ENCODE results near the gene LRMDA.
"Not testable (repeated sequence)": the region's sequence is repeated elsewhere in the genome, so short reads cannot be mapped to it uniquely, and the experiment has no call there.

Gene LRMDA

GRCh38 chr10:75617485-75618155, 186.2 kb downstream of the LRMDA start:
- no peak for DNase-seq

GRCh38 chr10:75619635-75620034, 188.2 kb downstream of the LRMDA start:
- DNase-seq = no peak

DNA sequence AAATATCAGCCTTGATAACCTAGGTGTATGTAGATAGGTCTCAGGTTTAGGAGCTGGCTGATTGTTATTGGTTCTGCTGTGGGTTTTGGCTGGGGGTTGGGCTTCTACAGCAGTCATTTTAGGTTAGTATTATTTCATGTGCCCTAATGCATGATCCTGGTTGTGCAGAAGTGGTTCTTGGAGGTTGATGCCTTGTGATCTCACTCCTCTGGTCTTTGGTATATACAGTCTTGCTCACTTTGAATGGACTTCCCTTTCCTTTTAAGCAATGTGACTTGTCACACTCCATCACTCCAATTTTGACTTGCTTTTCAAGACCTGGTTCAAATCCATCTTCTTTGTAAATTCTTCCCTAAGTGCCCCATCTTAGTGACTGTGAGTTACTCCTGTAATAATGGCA, 188.9 kb downstream of the LRMDA start:
- DNase-seq = no peak

DNA sequence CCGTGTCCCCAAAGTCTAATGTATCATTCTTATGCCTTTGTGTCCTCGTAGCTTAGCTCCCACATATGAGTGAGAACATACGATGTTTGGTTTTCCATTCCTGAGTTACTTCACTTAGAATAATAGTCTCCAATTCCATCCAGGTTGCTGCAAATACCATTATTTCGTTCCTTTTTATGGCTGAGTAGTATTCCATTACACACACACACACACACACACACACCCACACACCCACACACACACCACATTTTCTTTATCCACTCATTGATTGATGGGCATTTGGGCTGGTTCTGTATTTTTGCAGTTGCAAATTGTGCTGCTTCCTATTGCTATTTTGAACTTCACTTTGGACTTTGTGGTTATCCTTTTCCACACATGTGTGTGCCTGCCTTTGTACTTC, 189.6 kb downstream of the LRMDA start:
- DNase-seq = not testable (repeated sequence)

DNA sequence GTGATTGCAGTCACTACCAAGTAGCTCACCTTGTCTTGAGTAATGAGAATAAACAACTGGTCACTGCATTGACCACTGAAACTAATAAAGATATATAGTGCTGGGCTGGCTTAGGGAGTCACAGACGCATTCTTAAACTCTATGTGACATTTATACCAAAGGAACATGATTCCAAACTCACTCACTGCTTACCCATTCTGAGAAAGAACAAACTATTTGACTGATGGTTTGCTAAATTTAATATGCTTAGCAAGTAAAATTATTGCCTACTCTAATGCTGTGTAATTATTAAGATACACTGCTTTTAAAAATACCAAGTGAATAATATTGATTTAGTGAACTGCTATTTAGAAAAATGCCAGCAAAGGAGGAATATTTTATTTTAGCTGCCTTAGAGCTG, 191.1 kb downstream of the LRMDA start:
- no peak for DNase-seq

GRCh38 chr10:75623310-75624093, 192.1 kb downstream of the LRMDA start:
- no peak for DNase-seq

DNA sequence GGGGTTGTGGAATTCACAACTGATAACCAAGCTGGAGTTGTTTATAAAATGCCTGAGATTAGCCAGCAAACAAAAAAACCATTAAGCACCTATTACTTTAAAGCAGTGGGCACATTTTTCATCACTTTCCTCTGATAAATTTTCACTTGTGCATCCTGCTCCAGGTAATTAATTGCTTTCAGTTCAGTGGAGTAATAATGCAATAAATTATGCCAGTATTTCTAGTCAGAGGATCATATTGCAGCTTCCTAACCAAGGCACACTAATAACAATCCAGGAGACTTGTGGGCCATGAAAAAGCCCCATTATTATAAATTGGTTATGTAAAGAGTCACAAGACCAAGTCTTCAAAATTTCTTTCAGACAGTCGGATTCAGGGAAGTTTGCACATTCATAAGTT, 193.2 kb downstream of the LRMDA start:
- no peak for DNase-seq

DNA sequence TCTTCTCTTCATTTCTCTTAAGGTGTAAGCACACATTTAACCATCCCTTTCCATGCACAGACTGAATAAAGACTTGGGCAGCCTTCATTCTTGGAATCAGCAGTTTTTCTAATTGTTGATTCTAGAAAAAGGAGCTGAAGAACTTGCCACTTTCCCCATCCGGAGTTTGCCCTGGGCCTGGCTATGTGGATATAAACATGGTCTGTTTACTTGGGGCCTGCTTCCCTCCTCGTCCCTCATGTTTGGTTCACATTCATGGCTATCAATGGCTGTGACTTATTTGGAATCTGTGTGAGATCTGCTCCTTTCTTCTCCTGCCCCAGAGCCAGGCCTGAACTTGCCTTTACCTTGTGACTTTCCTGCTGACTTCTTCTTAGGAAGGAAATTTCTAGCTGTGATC, 199.3 kb downstream of the LRMDA start:
- DNase-seq = no peak

GRCh38 chr10:75632805-75633462, 201.5 kb downstream of the LRMDA start:
- DNase-seq = no peak

GRCh38 chr10:75633568-75633967, 202.1 kb downstream of the LRMDA start:
- DNase-seq = no peak

DNA sequence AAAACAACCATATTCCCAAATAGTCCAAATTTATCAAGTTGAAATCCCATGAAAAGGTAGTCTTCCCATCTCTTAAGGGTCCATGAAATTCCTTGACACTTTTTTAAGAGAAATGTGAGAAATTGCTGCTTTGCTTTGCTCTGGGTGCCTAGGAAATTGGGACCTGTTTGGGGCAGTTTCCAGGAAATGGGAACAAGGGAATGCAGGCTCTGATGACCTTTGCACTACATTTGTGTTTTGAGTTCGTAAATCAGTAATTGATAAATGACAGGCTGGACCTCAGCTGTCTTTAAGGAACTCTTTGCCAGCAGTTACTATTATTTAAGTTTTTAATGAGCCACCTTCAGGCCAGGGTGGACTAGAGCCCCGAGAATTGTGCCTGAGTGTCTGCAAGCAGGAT, 203.5 kb downstream of the LRMDA start:
- no peak for DNase-seq

DNA sequence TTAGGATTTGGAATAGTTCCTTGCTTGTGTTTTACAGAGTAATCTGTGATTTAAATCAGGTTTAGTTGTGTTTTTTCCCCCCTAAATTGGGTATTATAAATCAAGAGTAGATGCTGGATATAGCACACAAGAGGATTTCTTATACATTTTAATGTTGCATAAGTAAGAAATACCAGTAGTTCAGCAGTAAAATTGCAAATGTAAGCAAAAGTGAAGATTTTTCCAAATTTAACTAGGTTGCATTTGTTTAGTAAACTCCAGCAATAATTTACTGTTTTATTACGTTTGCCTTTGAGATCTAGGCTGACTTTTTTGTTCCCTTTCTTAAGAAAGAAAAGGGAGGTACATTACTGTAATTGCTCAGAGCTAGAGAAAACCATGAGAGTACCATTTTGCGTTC, 207.3 kb downstream of the LRMDA start:
- DNase-seq = no peak

- no peak for DNase-seq
Observed at GRCh38 chr10:75639736-75640135, 208.3 kb downstream of the LRMDA start.

GRCh38 chr10:75640381-75640780, 209.0 kb downstream of the LRMDA start:
- no peak for DNase-seq

DNA sequence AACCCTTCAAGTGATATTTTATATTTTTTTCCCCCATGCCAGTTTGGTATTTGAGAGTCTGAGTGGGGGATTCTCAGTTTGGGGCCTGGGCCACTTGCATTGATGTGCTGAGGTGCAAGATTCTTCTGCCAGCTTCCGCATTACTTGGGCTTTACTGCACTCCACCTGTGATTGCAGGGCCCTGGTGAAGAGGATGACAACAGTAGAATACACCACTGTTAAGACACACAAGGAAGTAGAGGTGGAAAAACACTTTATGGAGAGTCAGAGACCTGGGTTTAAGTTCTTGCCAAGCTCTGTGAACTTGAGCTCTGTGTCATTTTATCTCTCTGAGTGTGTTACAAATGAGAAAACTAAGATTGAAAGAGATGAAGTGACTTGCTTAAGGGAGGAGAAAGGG, 209.4 kb downstream of the LRMDA start:
- no peak for DNase-seq

- DNase-seq = no peak
Observed at GRCh38 chr10:75643405-75643804, 212.0 kb downstream of the LRMDA start.

GRCh38 chr10:75643944-75644692, 212.7 kb downstream of the LRMDA start:
- DNase-seq = no peak

- no peak for DNase-seq
Observed at GRCh38 chr10:75645704-75646103, 214.3 kb downstream of the LRMDA start.

- DNase-seq = no peak
Observed at GRCh38 chr10:75646218-75646915, 214.9 kb downstream of the LRMDA start.

DNA sequence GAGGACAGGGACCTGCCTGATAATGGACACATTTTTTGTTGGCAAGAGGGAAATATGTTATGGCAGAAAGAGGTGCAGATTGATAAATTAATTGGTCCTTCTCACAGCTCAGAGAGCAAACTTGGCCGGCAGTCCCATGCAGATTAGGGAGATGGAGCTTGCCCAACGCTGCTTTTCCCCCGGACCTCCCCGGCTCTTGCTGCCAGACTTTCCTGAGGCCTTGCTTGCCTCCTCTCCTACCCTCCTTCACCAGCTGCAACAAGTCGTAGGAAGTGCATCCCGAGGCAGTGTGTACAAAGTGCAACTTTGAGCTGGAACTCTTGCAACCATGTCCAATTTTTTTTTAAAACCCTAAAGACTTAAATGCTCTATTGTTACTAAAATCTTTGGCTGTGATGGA, 215.5 kb downstream of the LRMDA start:
- no peak for DNase-seq

- DNase-seq = no peak
Observed at GRCh38 chr10:75647675-75648074, 216.3 kb downstream of the LRMDA start.

DNA sequence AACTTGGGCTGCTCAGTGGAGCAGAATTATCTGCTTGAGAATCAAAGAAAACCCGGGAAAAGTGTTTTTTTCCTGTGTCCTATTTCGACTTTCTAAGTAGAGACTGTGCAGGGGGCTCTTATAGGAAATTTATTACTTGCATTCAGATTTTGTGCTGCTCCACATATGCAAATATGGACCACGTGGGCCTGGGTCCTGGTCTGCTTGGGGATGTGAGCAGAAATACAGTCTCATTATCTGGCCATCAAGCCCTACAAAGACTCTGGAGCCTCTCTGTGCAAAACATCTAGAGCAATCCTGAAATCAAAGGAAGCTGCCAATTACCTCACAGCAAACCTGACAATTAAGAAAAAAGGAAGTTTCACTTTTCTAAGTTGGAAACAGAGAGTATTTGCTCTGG, 216.9 kb downstream of the LRMDA start:
- no peak for DNase-seq

- no peak for DNase-seq
Observed at GRCh38 chr10:75648854-75649253, 217.4 kb downstream of the LRMDA start.
